NCI-H226 (cell line): ENCODE measurements around the gene AUTS2.

Source experiments
- DNase-seq: peaks from one replicate; pipeline ENCODE4 v3.0.0-alpha.2; 2015

AUTS2 gene

DNA sequence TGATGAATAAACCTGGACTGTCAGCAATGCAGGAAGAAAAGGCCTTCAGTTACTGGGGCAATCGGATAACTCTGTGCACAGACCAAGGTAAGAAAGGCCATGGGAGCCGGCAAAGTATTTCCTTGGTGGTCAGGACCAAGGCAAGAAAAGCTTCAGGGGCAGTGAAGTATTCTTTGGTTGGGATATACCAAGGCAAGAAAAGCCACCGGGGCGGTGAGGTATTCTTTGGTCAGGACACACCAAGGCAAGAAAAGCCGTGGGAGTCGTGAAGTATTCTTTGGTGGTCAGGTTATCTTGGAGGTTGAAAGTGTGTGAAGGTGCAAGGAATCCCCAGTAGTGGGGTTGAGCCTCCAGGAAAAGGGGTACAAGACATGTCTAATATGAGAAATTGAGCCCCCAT lies 1238.7 kb downstream of the AUTS2 start:
- no peak for DNase-seq

DNA sequence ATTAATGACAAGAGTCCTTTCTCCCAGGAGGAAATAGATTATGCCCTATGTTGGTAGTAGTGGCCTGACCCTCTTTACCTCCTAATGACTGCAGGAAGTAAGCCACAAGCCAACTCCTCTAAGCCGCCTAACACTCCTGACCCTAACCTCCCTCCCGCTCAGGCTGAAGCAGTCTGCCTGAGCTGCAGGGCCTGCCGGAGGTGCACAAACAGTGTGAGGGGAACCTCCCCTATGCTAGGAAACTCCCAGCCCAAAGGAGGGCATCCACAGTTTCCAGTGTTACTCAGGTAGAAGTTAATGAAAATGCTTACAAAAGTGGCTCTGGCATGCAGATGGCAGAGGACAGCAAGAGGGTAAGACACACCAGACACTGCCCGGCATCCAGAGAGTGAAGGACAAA lies 1239.3 kb downstream of the AUTS2 start:
- DNase-seq: no peak

DNA sequence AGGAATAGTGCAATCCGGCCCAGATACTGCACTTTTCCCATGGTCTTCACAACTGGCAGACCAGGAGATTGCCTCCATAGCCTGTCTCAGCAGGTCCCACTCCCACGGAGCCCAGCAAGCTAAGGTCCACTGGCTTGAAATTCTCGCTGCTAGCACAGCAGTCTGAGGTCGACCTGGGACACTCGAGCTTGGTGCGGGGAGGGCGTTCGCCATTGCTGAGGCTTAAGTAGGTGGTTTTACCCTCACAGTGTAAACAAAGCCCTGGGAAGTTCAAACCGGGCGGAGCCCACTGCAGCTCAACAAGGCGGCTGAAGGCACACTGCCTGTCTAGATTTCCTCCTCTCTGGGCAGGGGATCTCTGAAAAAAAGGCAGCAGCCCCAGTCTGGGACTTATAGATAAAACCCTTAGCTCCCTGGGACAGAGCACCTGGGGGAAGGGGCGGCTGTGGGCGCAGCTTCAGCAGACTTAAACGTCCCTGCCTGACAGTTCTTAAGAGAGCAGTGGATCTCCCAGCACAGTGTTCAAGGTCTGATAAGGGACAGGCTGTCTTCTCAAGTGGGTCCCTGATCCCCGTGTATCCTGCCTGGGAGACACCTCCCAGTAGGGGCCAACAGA lies 1240.1 kb downstream of the AUTS2 start:
- DNase-seq: no peak
